ENCODE measurements around the gene SPATA31E1. TPM values are rescaled to one million over a fixed set of nuclear protein-coding genes. Genes with fewer than 3 reads are reported as not detected.
A peak's percentile ranks its signal among the peaks of the same experiment; 100 is the strongest.
"Not testable (repeated sequence)": the region's sequence is repeated elsewhere in the genome, so short reads cannot be mapped to it uniquely, and the experiment has no call there.

The SPATA31E1 gene
- polyA plus RNA-seq, 4 donors, result 0.03 TPM; not detected in 3

GRCh38 chr9:87919013-87919412, 36.3 kb downstream of the SPATA31E1 start:
- DNase-seq (ENCODE audit: low read depth in 4 of 4, low spot score in 2 of 4), result peak; percentile 6 to 11 (median 8)

DNA sequence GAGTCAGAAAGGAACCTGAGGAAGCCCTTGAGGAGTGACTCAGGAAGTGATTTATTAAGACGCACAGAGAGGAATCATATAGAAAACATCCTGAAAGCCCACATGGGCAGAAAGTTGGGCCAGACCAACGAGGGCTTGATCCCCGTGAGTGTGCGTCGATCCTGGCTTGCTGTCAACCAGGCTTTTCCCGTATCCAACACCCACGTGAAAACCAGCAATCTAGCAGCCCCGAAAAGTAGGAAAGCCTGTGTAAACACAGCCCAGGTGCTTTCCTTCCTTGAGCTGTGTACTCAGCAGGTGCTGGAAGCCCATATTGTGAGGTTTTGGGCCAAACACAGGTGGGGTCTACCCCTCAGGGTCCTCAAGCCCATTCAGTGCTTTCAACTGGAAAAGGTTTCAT, 38.9 kb downstream of the SPATA31E1 start:
- DNase-seq (ENCODE audit: low read depth in 4 of 4, low spot score in 2 of 4), result not testable (repeated sequence)

DNA sequence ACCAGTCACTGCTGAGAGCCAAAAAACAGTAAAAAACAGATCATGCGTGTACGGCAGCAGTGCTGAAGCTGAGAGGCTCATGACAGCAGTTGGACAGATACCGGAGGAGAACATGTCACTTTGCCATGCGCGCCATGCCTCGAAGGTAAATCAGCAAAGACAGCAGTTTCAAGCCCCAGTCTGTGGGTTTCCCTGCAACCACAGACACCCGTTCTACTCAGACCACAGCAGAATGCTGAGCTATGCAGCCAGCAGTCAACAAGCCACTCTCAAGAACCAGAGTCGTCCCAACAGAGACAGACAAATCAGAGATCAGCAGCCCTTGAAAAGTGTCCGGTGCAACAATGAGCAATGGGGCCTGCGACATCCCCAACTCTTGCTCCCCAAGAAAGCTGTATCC, 40.3 kb downstream of the SPATA31E1 start:
- not testable (repeated sequence) for DNase-seq (ENCODE audit: low read depth in 4 of 4, low spot score in 2 of 4)

DNA sequence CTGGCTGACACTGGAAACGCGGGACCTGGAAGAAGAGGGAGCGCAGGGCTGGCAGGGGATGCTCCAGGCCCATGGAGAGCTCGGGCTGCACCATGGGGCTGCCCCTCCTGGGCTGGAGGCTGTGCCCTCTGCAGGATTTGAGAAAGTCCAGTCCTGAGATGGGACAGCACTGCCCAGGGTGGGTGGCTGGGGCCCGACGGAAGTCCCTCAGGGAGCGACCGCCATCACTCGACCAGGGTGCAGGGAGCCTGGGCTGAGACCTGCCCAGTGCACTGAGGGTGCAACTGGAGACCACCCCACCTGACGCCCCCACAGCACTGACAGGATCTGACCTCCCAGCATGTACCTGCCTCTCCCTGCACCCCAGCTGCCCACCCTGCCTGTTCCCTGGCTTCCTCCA, 42.2 kb downstream of the SPATA31E1 start:
- not testable (repeated sequence) for DNase-seq (ENCODE audit: low read depth in 4 of 4, low spot score in 2 of 4)

GRCh38 chr9:87929152-87929551, 46.5 kb downstream of the SPATA31E1 start:
- not testable (repeated sequence) for DNase-seq (ENCODE audit: low read depth in 4 of 4, low spot score in 2 of 4)

GRCh38 chr9:87934444-87934843, 51.8 kb downstream of the SPATA31E1 start:
- not testable (repeated sequence) for DNase-seq (ENCODE audit: low read depth in 4 of 4, low spot score in 2 of 4)

DNA sequence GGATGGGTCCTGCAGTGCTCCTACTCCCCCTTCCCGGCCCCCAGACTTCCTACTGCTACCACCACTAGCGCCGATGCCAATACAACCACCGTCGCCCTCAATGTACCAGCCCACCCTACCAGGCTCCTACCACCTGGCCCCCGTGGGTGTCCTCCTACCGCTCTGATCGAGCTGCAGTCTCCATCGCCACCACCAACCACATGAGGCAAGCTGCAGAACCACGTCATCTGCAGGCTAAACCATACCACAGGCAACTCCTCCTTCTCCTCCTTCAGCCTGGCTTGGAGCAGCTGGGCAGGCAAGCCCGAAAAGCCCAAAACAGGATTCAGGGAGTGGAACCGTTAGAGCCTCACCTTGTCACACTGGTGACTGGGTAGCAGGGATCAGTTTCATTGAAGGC, 54.7 kb downstream of the SPATA31E1 start:
- not testable (repeated sequence) for DNase-seq (ENCODE audit: low read depth in 4 of 4, low spot score in 2 of 4)

- DNase-seq (ENCODE audit: low read depth in 4 of 4, low spot score in 2 of 4), result not testable (repeated sequence)
Observed at GRCh38 chr9:87937918-87938317, 55.2 kb downstream of the SPATA31E1 start.

- DNase-seq (ENCODE audit: low read depth in 4 of 4, low spot score in 2 of 4), result not testable (repeated sequence)
Observed at GRCh38 chr9:87938336-87938735, 55.7 kb downstream of the SPATA31E1 start.

Other genes starting within 250 kb of the SPATA31E1 start
- gene CTSL, start 156.8 kb upstream of the SPATA31E1 start, polyA plus RNA-seq (ENCODE audit: insufficient read length in 4 of 4), result 100 to 1,000 TPM; 117 to 195 (median 160) TPM
- gene SPATA31C1, start 35.1 kb downstream of the SPATA31E1 start, polyA plus RNA-seq (ENCODE audit: insufficient read length in 4 of 4), result under 1 TPM; 0.47 to 0.74 (median 0.69) TPM
- gene CDK20, start 91.7 kb downstream of the SPATA31E1 start, polyA plus RNA-seq (ENCODE audit: insufficient read length in 4 of 4), result 10 to 100 TPM; 19.4 to 24.4 (median 21.9) TPM

Measured in left renal cortex interstitium (tissue), 4 donors.